Subcutaneous abdominal adipose tissue (tissue), 5 donors: ENCODE measurements around the gene PTCRA.

Source experiments
- H3K27ac ChIP-seq: one replicate; pipeline ENCODE4 v1.7.0; 2013; ENCODE audit warnings: low read depth, mild to moderate bottlenecking, inconsistent platforms, low read length, moderate library complexity
- H3K27me3 ChIP-seq, 5 donors: one replicate each; pipeline ENCODE4 v1.7.0; 2013; ENCODE audit warnings: low read length in 5 of 5, inconsistent platforms in 1 of 5; ENCODE audit not compliant: control insufficient read depth in 5 of 5, insufficient read depth in 4 of 5
- H3K36me3 ChIP-seq, 5 donors: one replicate each; pipeline ENCODE4 v1.7.0; 2013; ENCODE audit warnings: low read length in 5 of 5; ENCODE audit not compliant: control insufficient read depth in 5 of 5, insufficient read depth in 5 of 5
- H3K4me1 ChIP-seq, 5 donors: one replicate each; pipeline ENCODE4 v1.7.0; 2013; ENCODE audit warnings: low read length in 5 of 5, mild to moderate bottlenecking in 3 of 5, moderate library complexity in 1 of 5; ENCODE audit not compliant: control insufficient read depth in 5 of 5, insufficient read depth in 5 of 5
- H3K4me3 ChIP-seq, 5 donors: one replicate each; pipeline ENCODE4 v1.7.0; 2013; ENCODE audit warnings: low read length in 5 of 5, low read depth in 1 of 5
- H3K9ac ChIP-seq, 5 donors: one replicate each; pipeline ENCODE4 v1.7.0; 2013; ENCODE audit warnings: low read length in 5 of 5, mild to moderate bottlenecking in 4 of 5, moderate library complexity in 3 of 5
- H3K9me3 ChIP-seq, 5 donors: one replicate each; pipeline ENCODE4 v1.7.0; 2013; ENCODE audit warnings: low read length in 5 of 5; ENCODE audit not compliant: control insufficient read depth in 5 of 5
- donor health status: healthy.
- donor health status: healthy.
- donor health status: healthy.
- donor health status: healthy.
- donor health status: healthy.

Gene PTCRA

DNA sequence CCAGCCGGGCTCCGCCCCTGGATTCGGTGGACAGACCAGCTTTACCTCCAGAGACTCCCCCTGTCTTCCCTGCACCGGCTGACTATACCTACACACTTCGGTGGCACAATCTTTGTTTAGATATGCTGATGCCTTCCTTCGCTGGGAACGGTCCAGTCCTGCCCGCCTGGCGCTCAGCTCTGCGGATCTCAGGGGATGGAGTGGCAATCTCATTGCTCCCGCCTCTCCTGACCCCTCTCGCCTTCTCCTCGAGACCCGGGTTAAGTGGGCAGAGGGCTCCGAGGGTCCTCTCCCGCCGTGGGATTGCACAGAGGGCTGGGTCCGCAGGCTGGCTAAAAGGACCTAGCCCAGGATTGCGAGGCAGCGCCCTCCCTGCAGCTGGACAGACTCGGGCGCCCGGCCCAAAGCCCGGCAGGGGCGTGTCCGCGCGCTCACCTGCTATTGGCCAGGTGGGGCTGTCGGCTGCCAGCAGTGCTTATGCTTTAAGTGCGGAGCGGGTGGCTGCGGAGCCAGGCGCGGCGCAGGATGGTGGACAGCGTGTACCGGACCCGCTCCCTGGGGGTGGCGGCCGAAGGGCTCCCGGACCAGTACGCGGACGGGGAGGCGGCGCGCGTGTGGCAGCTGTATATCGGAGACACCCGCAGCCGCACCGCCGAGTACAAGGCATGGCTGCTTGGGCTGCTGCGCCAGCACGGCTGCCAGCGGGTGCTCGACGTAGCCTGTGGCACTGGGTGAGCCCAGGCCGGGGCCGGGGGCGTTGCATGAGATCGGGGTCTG, 44.6 kb downstream of the PTCRA start, which contains the start of gene GNMT:
Gene GNMT, plus strand, starts transcription at position 512 of the 777 bp plus-strand sequence. Its CDS starts 14 bp downstream, at position 526.
- Histone ChIP-seq H3K36me3 (peaks cover 0 to 33% (median 25%) of the 10 kb centered on the region in 5 donors), H3K4me1 (peaks cover 3 to 17% (median 17%) of the 10 kb centered on the region in 5 donors), H3K9me3 (no peaks in the 10 kb centered on the region), H3K27ac (no peak within 1 kb of the TSS), H3K4me3 (peak within 1 kb of the TSS; percentile 67 to 75 (median 71)), H3K27me3 (peaks cover 0 to 4% (median 0%) of the 10 kb centered on the region in 5 donors), H3K9ac (peak within 1 kb of the TSS in 4 of 5 donors; percentile 52 to 77 (median 74))

DNA sequence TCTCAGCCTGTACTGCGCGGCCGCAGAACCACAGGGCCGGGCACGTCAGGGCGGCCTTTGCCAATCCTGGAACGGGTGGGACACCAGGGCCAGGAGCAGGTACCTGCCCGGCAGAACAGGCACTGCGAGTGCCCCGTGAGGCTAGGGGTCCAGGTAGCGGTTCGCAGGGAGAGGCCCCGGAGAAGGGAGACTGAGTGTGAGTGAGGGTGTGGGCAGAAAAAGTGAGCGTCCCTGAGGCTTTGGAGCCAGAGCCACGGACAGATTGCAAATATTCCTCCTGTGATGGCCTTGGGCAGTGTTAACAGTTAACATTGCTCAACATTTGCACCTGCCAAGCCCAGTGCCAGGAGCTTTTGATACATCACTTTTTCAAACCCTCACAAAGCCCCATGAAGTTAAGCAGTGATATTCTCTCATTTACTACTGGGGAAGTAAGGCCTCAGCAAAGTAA, 45.2 kb downstream of the PTCRA start:
- Histone ChIP-seq H3K27me3 (peaks cover 0 to 4% (median 0%) of the 10 kb centered on the region in 5 donors), H3K4me3 (peak overlapping the region in 4 of 5 donors; percentile 67 to 75 (median 70)), H3K36me3 (peaks cover 0 to 39% (median 31%) of the 10 kb centered on the region in 5 donors), H3K27ac (no peak overlapping the region), H3K9me3 (no peaks in the 10 kb centered on the region), H3K4me1 (peaks cover 3 to 17% (median 17%) of the 10 kb centered on the region in 5 donors), H3K9ac (peak overlapping the region in 2 of 5 donors; percentile 70 to 77)

DNA sequence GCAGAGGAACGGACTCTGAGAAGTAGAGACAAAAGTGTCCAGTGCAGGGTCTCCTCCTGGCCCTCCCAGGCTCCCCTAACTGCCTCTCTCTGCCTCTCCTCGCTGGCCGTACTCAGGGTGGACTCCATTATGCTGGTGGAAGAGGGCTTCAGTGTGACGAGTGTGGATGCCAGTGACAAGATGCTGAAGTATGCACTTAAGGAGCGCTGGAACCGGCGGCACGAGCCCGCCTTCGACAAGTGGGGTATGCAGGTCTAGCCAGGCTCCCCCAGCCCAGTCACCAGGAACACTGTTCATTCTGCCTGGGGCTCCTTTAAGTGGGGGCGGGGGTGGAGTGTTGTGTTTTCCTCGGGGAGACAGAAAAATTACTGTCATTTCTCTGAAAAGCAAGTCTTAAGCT, 46.2 kb downstream of the PTCRA start:
- H3K4me1 ChIP-seq = peaks cover 3 to 17% (median 17%) of the 10 kb centered on the region in 5 donors
- peaks cover 0 to 46% (median 38%) of the 10 kb centered on the region in 5 donors for H3K36me3 ChIP-seq
- H3K27me3 ChIP-seq = peaks cover 0 to 4% (median 0%) of the 10 kb centered on the region in 5 donors
- no peak overlapping the region for H3K27ac ChIP-seq
- no peaks in the 10 kb centered on the region for H3K9me3 ChIP-seq
- H3K9ac ChIP-seq = no peak overlapping the region
- H3K4me3 ChIP-seq = no peak overlapping the region

- Histone ChIP-seq H3K9me3 (no peaks in the 10 kb centered on the region), H3K9ac (no peak overlapping the region), H3K4me1 (peaks cover 3 to 17% (median 17%) of the 10 kb centered on the region in 5 donors), H3K36me3 (peaks cover 0 to 52% (median 43%) of the 10 kb centered on the region in 5 donors), H3K27ac (no peak overlapping the region), H3K4me3 (no peak overlapping the region), H3K27me3 (peaks cover 0 to 4% (median 0%) of the 10 kb centered on the region in 5 donors)
Observed at GRCh38 chr6:42962502-42963178, 46.8 kb downstream of the PTCRA start.

- H3K9ac ChIP-seq = no peak overlapping the region
- no peak overlapping the region for H3K4me3 ChIP-seq
- peaks cover 3 to 17% (median 17%) of the 10 kb centered on the region in 5 donors for H3K4me1 ChIP-seq
- peaks cover 0 to 59% (median 46%) of the 10 kb centered on the region in 5 donors for H3K36me3 ChIP-seq
- no peaks in the 10 kb centered on the region for H3K9me3 ChIP-seq
- H3K27me3 ChIP-seq = peaks cover 0 to 4% (median 0%) of the 10 kb centered on the region in 5 donors
- no peak overlapping the region for H3K27ac ChIP-seq
Observed at GRCh38 chr6:42963179-42963854, 47.5 kb downstream of the PTCRA start.

GRCh38 chr6:42963855-42964605, 48.2 kb downstream of the PTCRA start:
- peaks cover 0 to 66% (median 53%) of the 10 kb centered on the region in 5 donors for H3K36me3 ChIP-seq

DNA sequence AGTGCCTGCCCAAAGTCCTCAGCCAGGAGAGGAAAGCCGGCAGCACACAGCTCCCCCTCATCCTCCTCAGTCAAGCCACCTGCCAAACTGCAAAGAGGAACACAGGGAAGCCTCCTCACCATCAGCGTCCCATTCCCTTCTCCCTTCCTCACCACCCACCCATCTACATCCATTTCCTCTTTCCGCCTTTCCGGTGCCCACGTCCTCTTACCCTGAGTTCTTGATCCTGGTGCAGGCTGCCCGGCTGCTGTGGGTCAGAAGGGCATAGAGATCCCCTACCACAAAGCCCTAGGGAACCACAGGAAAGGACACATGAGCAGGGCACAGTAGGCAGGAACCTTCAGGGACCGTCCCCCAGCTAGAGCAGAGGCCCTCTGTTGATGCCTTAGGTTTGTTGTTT, 50.7 kb downstream of the PTCRA start:
- no peaks in the 10 kb centered on the region for H3K4me1 ChIP-seq
- no peaks in the 10 kb centered on the region for H3K9me3 ChIP-seq
- no peak overlapping the region for H3K9ac ChIP-seq
- H3K4me3 ChIP-seq = no peak overlapping the region
- H3K36me3 ChIP-seq = peaks cover 0 to 85% (median 58%) of the 10 kb centered on the region in 5 donors
- no peak overlapping the region for H3K27ac ChIP-seq
- H3K27me3 ChIP-seq = no peaks in the 10 kb centered on the region

More at GRCh38 chr6:42963855-42964605, 48.2 kb downstream of the PTCRA start:
- Histone ChIP-seq H3K9me3 (no peaks in the 10 kb centered on the region), H3K9ac (no peak overlapping the region), H3K27me3 (peaks cover 0 to 4% (median 0%) of the 10 kb centered on the region in 5 donors), H3K27ac (no peak overlapping the region), H3K4me3 (no peak overlapping the region), H3K4me1 (peaks cover 3 to 17% (median 17%) of the 10 kb centered on the region in 5 donors)

GRCh38 chr6:42967228-42967627, 51.4 kb downstream of the PTCRA start:
- Histone ChIP-seq H3K27me3 (no peaks in the 10 kb centered on the region), H3K4me1 (no peaks in the 10 kb centered on the region), H3K9me3 (no peaks in the 10 kb centered on the region), H3K27ac (no peak overlapping the region), H3K9ac (no peak overlapping the region), H3K4me3 (no peak overlapping the region), H3K36me3 (peaks cover 0 to 84% (median 55%) of the 10 kb centered on the region in 5 donors)

- Histone ChIP-seq H3K9me3 (no peaks in the 10 kb centered on the region), H3K27me3 (no peaks in the 10 kb centered on the region), H3K4me3 (no peak overlapping the region), H3K9ac (no peak overlapping the region), H3K4me1 (no peaks in the 10 kb centered on the region), H3K27ac (no peak overlapping the region), H3K36me3 (peaks cover 0 to 77% (median 52%) of the 10 kb centered on the region in 5 donors)
Observed at GRCh38 chr6:42968126-42968701, 52.4 kb downstream of the PTCRA start.
